Trophoblast cell (in vitro differentiated cells and primary cell): ENCODE data around the gene BAHD1.

Experiments
- DNase-seq, 2 donors: peaks; one replicate each; pipeline ENCODE4 v3.0.0-alpha.2; 2016
- H2AFZ ChIP-seq: 2 replicates; pipeline ENCODE4 v1.6.1; 2013; ENCODE audit warnings: low read length, moderate library complexity, mild to moderate bottlenecking; ENCODE audit not compliant: insufficient read depth, poor library complexity
- H2AK5ac ChIP-seq: 2 replicates; pipeline ENCODE4 v1.6.1; 2013; ENCODE audit warnings: mild to moderate bottlenecking, low read length
- H2BK120ac ChIP-seq: 2 replicates; pipeline ENCODE4 v1.6.1; 2013; ENCODE audit warnings: low read length, mild to moderate bottlenecking, moderate library complexity; ENCODE audit not compliant: insufficient read depth, poor library complexity
- H2BK12ac ChIP-seq: 2 replicates; pipeline ENCODE4 v1.6.1; 2013; ENCODE audit warnings: mild to moderate bottlenecking, low read length, moderate library complexity
- H2BK5ac ChIP-seq: 2 replicates; pipeline ENCODE4 v1.6.1; 2013; ENCODE audit warnings: low read length, low read depth, moderate library complexity, mild to moderate bottlenecking; ENCODE audit not compliant: poor library complexity
- H3K14ac ChIP-seq: 2 replicates; pipeline ENCODE4 v1.6.1; 2013; ENCODE audit warnings: mild to moderate bottlenecking, low read length
- H3K18ac ChIP-seq: 2 replicates; pipeline ENCODE4 v1.6.1; 2013; ENCODE audit warnings: mild to moderate bottlenecking, low read length
- H3K23ac ChIP-seq: 2 replicates; pipeline ENCODE4 v1.6.1; 2013; ENCODE audit warnings: low read length
- H3K27ac ChIP-seq: 2 replicates; pipeline ENCODE4 v1.5.1; 2013; ENCODE audit warnings: low read depth, mild to moderate bottlenecking, inconsistent platforms, low read length, moderate library complexity
- H3K27me3 ChIP-seq: 2 replicates; pipeline ENCODE4 v1.6.1; 2013; ENCODE audit warnings: inconsistent platforms, mild to moderate bottlenecking, low read length, moderate library complexity; ENCODE audit not compliant: insufficient read depth
- H3K36me3 ChIP-seq, 2 experiments: 1 replicate in 1 of 2; 2 replicates in 1 of 2; pipeline ENCODE4 v1.6.1; 2013; ENCODE audit warnings: low read length in 2 of 2, mild to moderate bottlenecking in 2 of 2, moderate library complexity in 1 of 2; ENCODE audit not compliant: insufficient read depth in 2 of 2, control insufficient read depth in 1 of 2
- H3K4ac ChIP-seq: 2 replicates; pipeline ENCODE4 v1.6.1; 2013; ENCODE audit warnings: low read depth, mild to moderate bottlenecking, low read length, moderate library complexity
- H3K4me1 ChIP-seq, 2 experiments: 1 replicate in 1 of 2; 2 replicates in 1 of 2; pipeline ENCODE4 v1.6.1; 2013; ENCODE audit warnings: low read length in 2 of 2, mild to moderate bottlenecking in 2 of 2, moderate library complexity in 1 of 2; ENCODE audit not compliant: insufficient read depth in 2 of 2, control insufficient read depth in 1 of 2
- H3K4me2 ChIP-seq: 2 replicates; pipeline ENCODE4 v1.6.1; 2013; ENCODE audit warnings: inconsistent platforms, mild to moderate bottlenecking, low read length, moderate library complexity
- H3K4me3 ChIP-seq: 2 replicates; pipeline ENCODE4 v1.5.1; 2013; ENCODE audit warnings: mild to moderate bottlenecking, low read depth, low read length, inconsistent platforms
- H3K79me1 ChIP-seq: one replicate; pipeline ENCODE4 v1.6.1; 2013; ENCODE audit warnings: low read length
- H3K79me2 ChIP-seq: 2 replicates; pipeline ENCODE4 v1.6.1; 2013; ENCODE audit warnings: low read length, mild to moderate bottlenecking; ENCODE audit not compliant: control insufficient read depth, insufficient read depth, poor library complexity
- H3K9ac ChIP-seq: 2 replicates; pipeline ENCODE4 v1.6.1; 2013; ENCODE audit warnings: mild to moderate bottlenecking, low read length
- H3K9me3 ChIP-seq: 2 replicates; pipeline ENCODE4 v1.6.1; 2013; ENCODE audit warnings: low read depth, mild to moderate bottlenecking, control low read depth, inconsistent platforms, low read length; ENCODE audit not compliant: insufficient read depth
- H4K12ac ChIP-seq: 2 replicates; pipeline ENCODE4 v1.6.1; 2013; ENCODE audit warnings: low read depth, mild to moderate bottlenecking, low read length, moderate library complexity
- H4K8ac ChIP-seq: 2 replicates; pipeline ENCODE4 v1.6.1; 2013; ENCODE audit warnings: low read depth, mild to moderate bottlenecking, low read length, moderate library complexity
- H4K91ac ChIP-seq: one replicate; pipeline ENCODE4 v1.6.1; 2013; ENCODE audit warnings: low read depth, mild to moderate bottlenecking, low read length, moderate library complexity
- WGBS: extraction: QIAGEN DNeasy Blood & Tissue Kit; methylation state at CpG from one replicate; pipeline ENCODE4 v1.1.7; 2013; ENCODE audit warnings: missing lambda C conversion rate; ENCODE audit not compliant: insufficient read length, insufficient coverage; ENCODE audit errors: extremely low coverage; 5-methylcytosine and 5-hydroxymethylcytosine counted together

BAHD1 gene

DNA sequence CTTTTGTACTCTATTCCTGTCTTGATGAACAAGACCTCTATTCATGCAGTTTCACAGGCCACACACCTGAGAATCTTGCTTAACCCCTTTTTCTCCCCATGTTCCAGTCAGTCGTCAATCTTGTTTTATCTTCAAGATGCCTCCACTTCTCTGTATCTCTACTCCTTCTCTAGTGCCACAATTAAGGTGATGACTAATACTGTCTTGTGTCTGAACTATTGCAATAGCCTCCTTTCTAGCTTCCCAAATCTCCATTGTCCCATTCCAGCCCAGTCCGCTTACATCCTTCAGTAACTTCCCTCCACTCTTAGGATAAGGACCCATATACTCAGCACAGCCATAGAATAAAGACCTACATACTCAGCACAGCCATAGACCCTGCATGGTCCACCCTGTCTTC is 54.8 kb downstream of the BAHD1 start:
- H3K23ac ChIP-seq = no peak overlapping the region
- H3K79me1 ChIP-seq = no peaks in the 10 kb centered on the region
- H2BK5ac ChIP-seq = no peak overlapping the region
- no peak overlapping the region for H4K8ac ChIP-seq
- H2BK12ac ChIP-seq = no peak overlapping the region
- no peak overlapping the region for H4K12ac ChIP-seq
- no peak overlapping the region for H4K91ac ChIP-seq
- no peak overlapping the region for H3K9ac ChIP-seq
- no peak overlapping the region for H2AK5ac ChIP-seq
- no CpG with 5 or more reads among the region's 2 CpGs for WGBS
- H2AFZ ChIP-seq = no peak overlapping the region
- no peaks in the 10 kb centered on the region for H3K79me2 ChIP-seq
- H3K9me3 ChIP-seq = no peaks in the 10 kb centered on the region
- no peak overlapping the region for H3K14ac ChIP-seq
- DNase-seq = no peak
- H3K27ac ChIP-seq = no peak overlapping the region
- H3K18ac ChIP-seq = no peak overlapping the region
- H3K4me1 ChIP-seq = no peaks in the 10 kb centered on the region
- H3K4me3 ChIP-seq = no peak overlapping the region
- no peaks in the 10 kb centered on the region for H3K27me3 ChIP-seq
- no peak overlapping the region for H2BK120ac ChIP-seq
- H3K4me2 ChIP-seq = no peak overlapping the region
- H3K36me3 ChIP-seq = no peaks in the 10 kb centered on the region
- H3K4ac ChIP-seq = no peak overlapping the region

DNA sequence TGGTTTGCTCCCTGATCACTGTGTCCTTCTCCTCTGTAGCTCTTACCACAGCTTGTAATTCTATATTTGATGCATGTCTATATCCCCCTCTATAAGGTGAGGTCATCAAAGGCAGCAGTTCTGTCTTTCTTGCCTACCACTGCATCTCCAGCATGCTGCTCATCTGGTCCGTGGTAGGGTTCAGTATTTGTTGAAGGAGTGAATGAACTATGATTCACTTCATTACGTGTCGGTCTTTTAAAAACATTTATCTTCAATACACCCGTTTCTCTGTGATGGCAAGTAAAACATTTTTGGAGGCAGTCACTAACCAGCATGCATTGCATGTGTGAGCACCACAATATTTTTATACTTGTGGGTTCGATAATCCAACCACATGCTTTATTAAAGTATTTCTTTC is 57.7 kb downstream of the BAHD1 start:
- Histone ChIP-seq H3K79me1 (no peaks in the 10 kb centered on the region), H4K12ac (no peak overlapping the region), H3K9me3 (no peaks in the 10 kb centered on the region), H3K27me3 (no peaks in the 10 kb centered on the region), H4K91ac (no peak overlapping the region), H2BK5ac (no peak overlapping the region), H3K36me3 (no peaks in the 10 kb centered on the region), H2AK5ac (no peak overlapping the region), H3K27ac (no peak overlapping the region), H3K4ac (no peak overlapping the region), H3K18ac (no peak overlapping the region), H3K4me2 (no peak overlapping the region), H3K23ac (no peak overlapping the region), H2BK12ac (no peak overlapping the region), H4K8ac (no peak overlapping the region), H3K4me1 (no peaks in the 10 kb centered on the region), H3K79me2 (no peaks in the 10 kb centered on the region), H3K9ac (no peak overlapping the region), H2AFZ (no peak overlapping the region), H3K14ac (no peak overlapping the region), H2BK120ac (no peak overlapping the region), H3K4me3 (no peak overlapping the region)
- no CpG with 5 or more reads among the region's 5 CpGs for WGBS
- no peak for DNase-seq

DNA sequence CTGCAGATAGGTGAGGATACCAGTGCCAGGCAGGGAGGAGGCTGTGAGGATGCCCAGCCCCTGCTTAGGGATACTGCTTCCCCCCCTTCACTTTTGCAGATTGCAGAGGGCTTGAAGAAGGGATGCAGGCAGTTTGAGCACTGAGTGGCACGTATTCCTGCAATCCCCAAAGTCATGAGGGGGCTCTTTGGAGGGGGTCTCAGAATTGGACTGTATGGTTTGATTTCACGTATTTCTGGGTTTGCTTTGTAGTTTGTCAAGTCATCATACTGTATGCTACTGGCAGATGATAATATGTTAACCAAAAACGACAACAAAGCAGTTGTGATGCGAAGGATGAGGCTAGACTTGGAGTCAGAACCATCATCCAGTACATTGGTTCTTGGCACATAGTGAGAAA is 58.1 kb downstream of the BAHD1 start:
- Histone ChIP-seq H3K4me1 (no peaks in the 10 kb centered on the region), H3K79me1 (no peaks in the 10 kb centered on the region), H3K4ac (no peak overlapping the region), H3K9ac (no peak overlapping the region), H3K79me2 (no peaks in the 10 kb centered on the region), H3K14ac (no peak overlapping the region), H3K27me3 (no peaks in the 10 kb centered on the region), H3K23ac (no peak overlapping the region), H3K9me3 (no peaks in the 10 kb centered on the region), H4K91ac (no peak overlapping the region), H2BK5ac (no peak overlapping the region), H2AK5ac (no peak overlapping the region), H2BK120ac (no peak overlapping the region), H3K36me3 (no peaks in the 10 kb centered on the region), H4K12ac (no peak overlapping the region), H3K4me3 (no peak overlapping the region), H2BK12ac (no peak overlapping the region), H3K4me2 (no peak overlapping the region), H2AFZ (no peak overlapping the region), H3K27ac (no peak overlapping the region), H4K8ac (no peak overlapping the region), H3K18ac (no peak overlapping the region)
- DNase-seq = no peak
- no CpG with 5 or more reads among the region's 4 CpGs for WGBS

DNA sequence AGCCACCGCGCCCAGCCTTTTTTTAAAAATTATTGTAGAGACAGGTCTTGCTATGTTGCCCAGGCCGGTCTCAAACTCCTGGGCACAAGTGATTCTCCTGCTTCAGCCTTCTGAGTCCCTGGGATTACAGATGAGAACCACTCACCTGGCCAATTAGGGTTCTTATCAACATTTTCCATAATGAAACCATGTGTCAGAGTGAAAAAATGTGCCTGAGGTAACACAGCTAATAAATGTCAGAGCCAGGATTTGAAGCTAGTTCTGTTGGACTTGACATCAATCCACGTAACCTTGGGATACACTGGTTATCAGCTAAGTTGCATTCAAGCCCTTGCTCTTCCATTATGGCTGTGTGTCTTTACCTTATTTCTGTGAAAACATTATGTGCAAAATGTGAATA is 59.2 kb downstream of the BAHD1 start:
- H4K12ac ChIP-seq = no peak overlapping the region

More for the DNA sequence above, 59.2 kb downstream of the BAHD1 start:
- Histone ChIP-seq H3K36me3 (no peaks in the 10 kb centered on the region), H2BK12ac (no peak overlapping the region), H3K79me1 (no peaks in the 10 kb centered on the region), H3K4me2 (no peak overlapping the region), H4K8ac (no peak overlapping the region), H3K27ac (no peak overlapping the region), H2BK5ac (no peak overlapping the region), H3K4me1 (no peaks in the 10 kb centered on the region), H3K27me3 (no peaks in the 10 kb centered on the region), H3K18ac (no peak overlapping the region), H3K4me3 (no peak overlapping the region), H3K4ac (no peak overlapping the region), H3K14ac (no peak overlapping the region), H3K79me2 (no peaks in the 10 kb centered on the region), H2AFZ (no peak overlapping the region), H3K9ac (no peak overlapping the region), H3K23ac (no peak overlapping the region), H4K91ac (no peak overlapping the region), H3K9me3 (no peaks in the 10 kb centered on the region), H2BK120ac (no peak overlapping the region), H2AK5ac (no peak overlapping the region)
- peak; percentile 47 to 88 for DNase-seq
- no CpG with 5 or more reads among the region's 4 CpGs for WGBS
